ENCODE data around the gene RPP38. TPM values are rescaled to one million over a fixed set of nuclear protein-coding genes. Genes with fewer than 3 reads are reported as not detected.
A peak's percentile ranks its signal among the peaks of the same experiment; 100 is the strongest.

The RPP38 gene
- total and polyA plus RNA-seq, 4 experiments from 2014 or later, result 19.8 to 34.6 (median 27.5) TPM

GRCh38 chr10:15147594-15148392 is 50.6 kb downstream of the RPP38 start:
- CTCF ChIA-PET (ENCODE audit: partially characterized antibody), result interaction anchor here (0.6 to 1.5 kb wide), 4 partner anchors 19 to 283 kb away, joined by 3 read pairs; no protein-coding TSS in a partner anchor

GRCh38 chr10:15149042-15149771 is 52.1 kb downstream of the RPP38 start:
- Histone ChIP-seq H3K9me3 (ENCODE audit: control insufficient read depth in 1 of 2, low read length in 2 of 2) (no peaks in the 10 kb centered on the region), H3K4me1 (ENCODE audit: insufficient read depth, low read length) (peaks cover 4% of the 10 kb centered on the region), H3K27me3 (ENCODE audit: insufficient read depth, low read length) (no peaks in the 10 kb centered on the region), H3K27ac (ENCODE audit: low read depth, low read length) (no peak overlapping the region), H3K4me3 (ENCODE audit: low read length in 2 of 2) (no peak overlapping the region), H3K36me3 (ENCODE audit: insufficient read depth, low read length) (no peaks in the 10 kb centered on the region)
- ChIA-PET POLR2A (ENCODE audit: partially characterized antibody) (interaction anchor here (1.4 kb wide), 1 partner anchor 62 kb away, joined by 4 read pairs; no protein-coding TSS in a partner anchor), CTCF (ENCODE audit: partially characterized antibody) (no interaction called here)
- intact Hi-C loops (cut with micrococcal nuclease), result no loop called here
- no peak overlapping the region for H3K27ac Mint-ChIP-seq
- peaks cover 27 to 58% (median 37%) of the 10 kb centered on the region in 4 donors for H3K4me1 Mint-ChIP-seq
- no peak for DNase-seq
- no peak overlapping the region for H3K4me3 Mint-ChIP-seq
- H3K36me3 Mint-ChIP-seq, result peaks cover 3 to 8% of the 10 kb centered on the region in 2 donors
- H3K9me3 Mint-ChIP-seq, result no peaks in the 10 kb centered on the region
- H3K27me3 Mint-ChIP-seq, result no peaks in the 10 kb centered on the region

More at GRCh38 chr10:15147594-15148392, 50.6 kb downstream of the RPP38 start:
- POLR2A ChIA-PET (ENCODE audit: partially characterized antibody), result no interaction called here
- H3K36me3 Mint-ChIP-seq, result peaks cover 3 to 5% of the 10 kb centered on the region in 2 donors
- peaks cover 11% of the 10 kb centered on the region for H3K4me1 ChIP-seq (ENCODE audit: insufficient read depth, low read length)
- peak overlapping the region in 2 of 8 donors; percentile 22 to 29 for H3K4me3 Mint-ChIP-seq
- H3K9me3 Mint-ChIP-seq, result no peaks in the 10 kb centered on the region
- peaks cover 31 to 60% (median 39%) of the 10 kb centered on the region in 4 donors for H3K4me1 Mint-ChIP-seq
- H3K9me3 ChIP-seq (ENCODE audit: control insufficient read depth in 1 of 2, low read length in 2 of 2), result no peaks in the 10 kb centered on the region
- H3K27ac ChIP-seq (ENCODE audit: low read depth, low read length), result no peak overlapping the region
- no peak for DNase-seq
- no peaks in the 10 kb centered on the region for H3K36me3 ChIP-seq (ENCODE audit: insufficient read depth, low read length)
- no peaks in the 10 kb centered on the region for H3K27me3 Mint-ChIP-seq
- H3K27me3 ChIP-seq (ENCODE audit: insufficient read depth, low read length), result no peaks in the 10 kb centered on the region
- H3K4me3 ChIP-seq (ENCODE audit: low read length in 2 of 2), result no peak overlapping the region
- no peak overlapping the region for H3K27ac Mint-ChIP-seq
- intact Hi-C loops (cut with micrococcal nuclease), result no loop called here

GRCh38 chr10:15150563-15150962 is 53.4 kb downstream of the RPP38 start:
- H3K27me3 Mint-ChIP-seq, result no peaks in the 10 kb centered on the region
- H3K36me3 ChIP-seq (ENCODE audit: insufficient read depth, low read length), result no peaks in the 10 kb centered on the region
- peaks cover 4% of the 10 kb centered on the region for H3K4me1 ChIP-seq (ENCODE audit: insufficient read depth, low read length)
- no peaks in the 10 kb centered on the region for H3K27me3 ChIP-seq (ENCODE audit: insufficient read depth, low read length)
- CTCF ChIA-PET (ENCODE audit: partially characterized antibody), result interaction anchor here (0.6 to 1.0 kb wide), 3 partner anchors 35 to 925 kb away, joined by 3 read pairs; no protein-coding TSS in a partner anchor
- DNase-seq, result no peak
- H3K27ac ChIP-seq (ENCODE audit: low read depth, low read length), result no peak overlapping the region
- no peaks in the 10 kb centered on the region for H3K9me3 Mint-ChIP-seq
- H3K27ac Mint-ChIP-seq, result peak overlapping the region in 1 of 7 donors; percentile 23
- no peak overlapping the region for H3K4me3 Mint-ChIP-seq
- intact Hi-C loops (cut with micrococcal nuclease), result no loop called here
- POLR2A ChIA-PET (ENCODE audit: partially characterized antibody), result interaction anchor here (0.9 to 1.4 kb wide), 2 partner anchors 18 to 60 kb away, joined by 3 to 4 read pairs; partner anchors contain the start of gene NMT2
- peaks cover 27 to 59% (median 36%) of the 10 kb centered on the region in 4 donors for H3K4me1 Mint-ChIP-seq
- H3K9me3 ChIP-seq (ENCODE audit: control insufficient read depth in 1 of 2, low read length in 2 of 2), result no peaks in the 10 kb centered on the region
- H3K4me3 ChIP-seq (ENCODE audit: low read length in 2 of 2), result no peak overlapping the region
- peaks cover 11 to 15% of the 10 kb centered on the region in 2 donors for H3K36me3 Mint-ChIP-seq

- Histone ChIP-seq H3K27me3 (ENCODE audit: insufficient read depth, low read length) (no peaks in the 10 kb centered on the region), H3K4me1 (ENCODE audit: insufficient read depth, low read length) (peaks cover 11% of the 10 kb centered on the region), H3K36me3 (ENCODE audit: insufficient read depth, low read length) (no peaks in the 10 kb centered on the region), H3K9me3 (ENCODE audit: control insufficient read depth in 1 of 2, low read length in 2 of 2) (no peaks in the 10 kb centered on the region), H3K27ac (ENCODE audit: low read depth, low read length) (no peak overlapping the region), H3K4me3 (ENCODE audit: low read length in 2 of 2) (no peak overlapping the region)
- H3K9me3 Mint-ChIP-seq, result no peaks in the 10 kb centered on the region
- ChIA-PET CTCF (ENCODE audit: partially characterized antibody) (interaction anchor here (1.0 to 1.3 kb wide), 3 partner anchors 15 to 72 kb away, joined by 3 read pairs; partner anchors contain the start of gene NMT2), POLR2A (ENCODE audit: partially characterized antibody) (no interaction called here)
- intact Hi-C loops (cut with micrococcal nuclease), result no loop called here
- peaks cover 16 to 25% of the 10 kb centered on the region in 2 donors for H3K36me3 Mint-ChIP-seq
- no peaks in the 10 kb centered on the region for H3K27me3 Mint-ChIP-seq
- DNase-seq, result no peak
- H3K4me3 Mint-ChIP-seq, result peak overlapping the region in 1 of 8 donors; percentile 13
- H3K4me1 Mint-ChIP-seq, result peaks cover 16 to 54% (median 33%) of the 10 kb centered on the region in 4 donors
- H3K27ac Mint-ChIP-seq, result peak overlapping the region in 3 of 7 donors; percentile 5 to 57 (median 20)
Observed at GRCh38 chr10:15152556-15152955, 55.4 kb downstream of the RPP38 start.

Other genes with a start within 250 kb of the RPP38 start
- 1 to 10 TPM; 5.0 to 5.7 TPM for gene SUV39H2, start 218.5 kb upstream of the RPP38 start, total RNA-seq
- 1 to 10 TPM; 4.4 to 6.1 TPM for gene SUV39H2, start 218.5 kb upstream of the RPP38 start, polyA plus RNA-seq
- 10 to 100 TPM; 31.2 to 34.9 TPM for gene DCLRE1C, start 143.3 kb upstream of the RPP38 start, total RNA-seq
- 10 to 100 TPM; 12.3 to 24.5 TPM for gene DCLRE1C, start 143.3 kb upstream of the RPP38 start, polyA plus RNA-seq
- not detected for gene MEIG1, start 138.0 kb upstream of the RPP38 start, total RNA-seq
- gene MEIG1, start 138.0 kb upstream of the RPP38 start, polyA plus RNA-seq, result under 1 TPM; 0.62 to 0.99 TPM
- gene OLAH, start 53.4 kb upstream of the RPP38 start, total RNA-seq, result not detected
- 1 to 10 TPM in 1 of 2 donors, under 1 TPM in 1; 0.20 to 1.4 TPM for gene OLAH, start 53.4 kb upstream of the RPP38 start, polyA plus RNA-seq
- gene ACBD7, start 8.6 kb upstream of the RPP38 start, total RNA-seq, result not detected
- not detected for gene ACBD7, start 8.6 kb upstream of the RPP38 start, polyA plus RNA-seq
- 100 to 1,000 TPM in 1 of 2 experiments, 10 to 100 TPM in 1; 98.6 to 101 TPM for gene NMT2, start 71.3 kb downstream of the RPP38 start, total RNA-seq
- gene NMT2, start 71.3 kb downstream of the RPP38 start, polyA plus RNA-seq, result 10 to 100 TPM; 38.7 to 56.1 TPM

Data from CD4-positive, alpha-beta memory T cell (primary cell).